ENCODE results near the gene PFKFB3.
"Not testable (repeated sequence)": the region's sequence is repeated elsewhere in the genome, so short reads cannot be mapped to it uniquely, and the experiment has no call there.

The PFKFB3 gene

DNA sequence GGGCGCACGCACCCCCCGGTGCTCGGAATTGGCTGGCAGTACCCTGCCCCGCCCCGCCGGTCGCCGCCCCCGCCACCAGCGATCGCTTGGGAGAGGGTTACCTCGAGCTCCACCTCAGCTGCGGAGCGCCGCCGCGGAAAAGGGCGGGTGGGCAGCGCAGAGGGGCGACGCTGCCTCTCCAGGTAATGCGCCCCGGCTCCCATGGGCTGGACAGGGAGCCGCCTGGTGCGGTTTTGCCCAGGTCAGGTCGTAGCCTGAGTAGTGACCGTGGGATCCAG, 1.3 kb downstream of the PFKFB3 start:
- peak overlapping the region; percentile 96 for H3K27ac ChIP-seq
- ChIA-PET CTCF (interaction anchor here (4.9 kb wide), 1 partner anchor 198 kb away, joined by 106 read pairs; no protein-coding TSS in a partner anchor), POLR2A (ENCODE audit: low non-redundant PET) (interaction anchor here (0.5 to 1.2 kb wide), 2 partner anchors 194 to 198 kb away, joined by 5 to 7 read pairs; no protein-coding TSS in a partner anchor)
- TF ChIP-seq, protein P1, sequence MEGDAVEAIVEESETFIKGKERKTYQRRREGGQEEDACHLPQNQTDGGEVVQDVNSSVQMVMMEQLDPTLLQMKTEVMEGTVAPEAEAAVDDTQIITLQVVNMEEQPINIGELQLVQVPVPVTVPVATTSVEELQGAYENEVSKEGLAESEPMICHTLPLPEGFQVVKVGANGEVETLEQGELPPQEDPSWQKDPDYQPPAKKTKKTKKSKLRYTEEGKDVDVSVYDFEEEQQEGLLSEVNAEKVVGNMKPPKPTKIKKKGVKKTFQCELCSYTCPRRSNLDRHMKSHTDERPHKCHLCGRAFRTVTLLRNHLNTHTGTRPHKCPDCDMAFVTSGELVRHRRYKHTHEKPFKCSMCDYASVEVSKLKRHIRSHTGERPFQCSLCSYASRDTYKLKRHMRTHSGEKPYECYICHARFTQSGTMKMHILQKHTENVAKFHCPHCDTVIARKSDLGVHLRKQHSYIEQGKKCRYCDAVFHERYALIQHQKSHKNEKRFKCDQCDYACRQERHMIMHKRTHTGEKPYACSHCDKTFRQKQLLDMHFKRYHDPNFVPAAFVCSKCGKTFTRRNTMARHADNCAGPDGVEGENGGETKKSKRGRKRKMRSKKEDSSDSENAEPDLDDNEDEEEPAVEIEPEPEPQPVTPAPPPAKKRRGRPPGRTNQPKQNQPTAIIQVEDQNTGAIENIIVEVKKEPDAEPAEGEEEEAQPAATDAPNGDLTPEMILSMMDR (conservative IDR thresholded peaks at IDR 0.05; ENCODE audit: low read depth) = no peak
- peak; percentile 68 for DNase-seq (ENCODE audit: low spot score)

- POLR2A ChIA-PET (ENCODE audit: low non-redundant PET) = interaction anchor here (0.5 to 1.2 kb wide), 2 partner anchors 193 to 197 kb away, joined by 5 to 7 read pairs; no protein-coding TSS in a partner anchor
- CTCF ChIA-PET = interaction anchor here (4.9 kb wide), 1 partner anchor 197 kb away, joined by 106 read pairs; no protein-coding TSS in a partner anchor
These were observed 1.8 kb downstream of the PFKFB3 start for GRCh38 chr10:6204341-6205191.

GRCh38 chr10:6206486-6206885, 3.8 kb downstream of the PFKFB3 start:
- H3K27ac ChIP-seq; CTCF ChIA-PET; POLR2A ChIA-PET (ENCODE audit: low non-redundant PET): not testable (repeated sequence)

More at GRCh38 chr10:6204341-6205191, 1.8 kb downstream of the PFKFB3 start:
- H3K27ac ChIP-seq = peak overlapping the region; percentile 96
- peak; percentile 89 for DNase-seq (ENCODE audit: low spot score)
- TF ChIP-seq, protein P1 (conservative IDR thresholded peaks at IDR 0.05; ENCODE audit: low read depth) = no peak

GRCh38 chr10:6207658-6208057, 4.9 kb downstream of the PFKFB3 start:
- POLR2A ChIA-PET (ENCODE audit: low non-redundant PET) = no interaction called here
- CTCF ChIA-PET = no interaction called here
- no peak for DNase-seq (ENCODE audit: low spot score)
- peak overlapping the region; percentile 49; the same call in 1 of the 2 replicates for H3K27ac ChIP-seq
- TF ChIP-seq, protein P1 (conservative IDR thresholded peaks at IDR 0.05; ENCODE audit: low read depth) = no peak

More at GRCh38 chr10:6206486-6206885, 3.8 kb downstream of the PFKFB3 start:
- not testable (repeated sequence) for DNase-seq (ENCODE audit: low spot score)

- TF ChIP-seq, protein P1 (conservative IDR thresholded peaks at IDR 0.05; ENCODE audit: low read depth) = no peak
- no peak for DNase-seq (ENCODE audit: low spot score)
- POLR2A ChIA-PET (ENCODE audit: low non-redundant PET) = no interaction called here
- CTCF ChIA-PET = no interaction called here
- peak overlapping the region; percentile 40 for H3K27ac ChIP-seq
These were observed 6.1 kb downstream of the PFKFB3 start for GRCh38 chr10:6208799-6209235.

DNA sequence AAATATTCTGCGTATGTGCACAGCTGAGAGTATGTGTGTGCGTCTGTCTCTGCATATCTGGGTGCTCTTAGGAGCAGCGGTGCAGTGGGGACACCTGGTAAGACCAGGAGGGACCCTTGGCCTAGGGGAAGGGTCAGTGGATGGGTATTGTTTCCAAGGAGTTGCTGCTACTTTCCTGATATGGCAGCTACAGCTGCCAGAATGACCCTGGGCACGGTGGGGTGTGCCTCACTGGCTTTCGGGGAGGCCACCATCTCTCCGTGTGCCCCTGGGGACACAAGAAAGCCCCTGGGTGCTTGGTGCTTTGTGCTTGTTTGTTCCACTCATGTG, 8.6 kb downstream of the PFKFB3 start:
- peak overlapping the region; percentile 25 for H3K27ac ChIP-seq
- no peak for DNase-seq (ENCODE audit: low spot score)
- TF ChIP-seq, protein P1 (conservative IDR thresholded peaks at IDR 0.05; ENCODE audit: low read depth) = no peak
- ChIA-PET CTCF (interaction anchor here (0.5 to 1.1 kb wide), 2 partner anchors 9 to 57 kb away, joined by 3 read pairs; partner anchors contain the start of gene PFKFB3), POLR2A (ENCODE audit: low non-redundant PET) (no interaction called here)
